Endothelial cell of umbilical vein (primary cell): ENCODE data around the gene ADD2. TPM values are rescaled to one million over a fixed set of nuclear protein-coding genes. Genes with fewer than 3 reads are reported as not detected.

Source experiments
- BruUV-seq: library from RNA; stranded (reverse); fragments of 400-500 nt; replicated peaks from 2 replicates; lab custom pipeline; 2021; lab: Mats Ljungman, UMichigan
- CTCF ChIA-PET: fragments of 300-600, 350-600 bp; sonication (Branson Sonifier 250); formaldehyde crosslinking; loops from one replicate; lab custom pipeline; 2021; ENCODE audit warnings: antibody characterized with exemption, inconsistent platforms; lab: Charles Lee
- POLR2A ChIA-PET: fragments of 300-600, 350-600 bp; sonication (Branson Sonifier 250); formaldehyde crosslinking; loops from one replicate; lab custom pipeline; 2021; ENCODE audit warnings: antibody characterized with exemption, inconsistent platforms; lab: Charles Lee
- DNase-seq: peaks from one replicate; pipeline ENCODE4 v3.0.0-alpha.2; 2011; ENCODE audit warnings: low read depth, low spot score
- FAIRE-seq: peaks from 2 replicates; lab custom pipeline; 2011; peaks lifted over from hg19 to GRCh38; lab: Jason Lieb, UNC
- H2AFZ ChIP-seq: 2 replicates; pipeline ENCODE4 v1.6.0; 2012; ENCODE audit warnings: low read depth, low read length, control low read depth, inconsistent platforms
- H3K27ac ChIP-seq: 2 replicates; pipeline ENCODE4 v1.5.1; 2011; ENCODE audit warnings: low read depth, mild to moderate bottlenecking, control low read depth, low read length, moderate library complexity; ENCODE audit not compliant: insufficient read depth
- H3K27me3 ChIP-seq, 2 experiments: 2 replicates each; pipeline versions ENCODE4 v1.6.0 to v1.6.1; 2011; ENCODE audit warnings: low read length in 2 of 2, mixed read lengths in 1 of 2; ENCODE audit not compliant: control insufficient read depth in 2 of 2, insufficient read depth in 2 of 2
- H3K36me3 ChIP-seq, 2 experiments: 2 replicates in 1 of 2; 3 replicates in 1 of 2; pipeline ENCODE4 v1.5.1; 2011; ENCODE audit warnings: low read length in 2 of 2, mild to moderate bottlenecking in 1 of 2, moderate library complexity in 1 of 2; ENCODE audit not compliant: control insufficient read depth in 2 of 2, insufficient read depth in 2 of 2; ENCODE audit errors: extremely low read depth in 1 of 2
- H3K4me1 ChIP-seq: 3 replicates; pipeline ENCODE4 v1.5.1; 2011; ENCODE audit warnings: mild to moderate bottlenecking, low read length; ENCODE audit not compliant: control insufficient read depth, insufficient read depth; ENCODE audit errors: extremely low read depth
- H3K4me2 ChIP-seq: 2 replicates; pipeline ENCODE4 v1.6.1; 2011; ENCODE audit warnings: low read length, control low read depth, mixed read lengths; ENCODE audit not compliant: insufficient read depth
- H3K4me3 ChIP-seq, 3 experiments: fragments of 200-600 bp in 1 of 3; sonication (generic), shearing (Covaris generic) in 1 of 3; replicated peaks in 1 of 3; 2 replicates each; pipeline ENCODE4 v1.5.1; 2011 to 2016; ENCODE audit warnings: control low read depth in 3 of 3, low read length in 3 of 3, mild to moderate bottlenecking in 2 of 3, inconsistent platforms in 1 of 3, low read depth in 1 of 3, moderate library complexity in 1 of 3; ENCODE audit not compliant: insufficient read depth in 1 of 3
- H3K79me2 ChIP-seq: 2 replicates; pipeline ENCODE4 v1.6.0; 2012; ENCODE audit warnings: low read length, inconsistent platforms; ENCODE audit not compliant: control insufficient read depth, insufficient read depth
- H3K9ac ChIP-seq: replicated peaks from 2 replicates; pipeline ENCODE3; 2011; ENCODE audit warnings: low read length, control low read depth; ENCODE audit not compliant: insufficient read depth; ENCODE audit errors: extremely low read depth
- H3K9me1 ChIP-seq: replicated peaks from 3 replicates; pipeline ENCODE4 v1.6.0; 2011; ENCODE audit warnings: mild to moderate bottlenecking, low read length; ENCODE audit not compliant: control insufficient read depth, insufficient read depth; ENCODE audit errors: extremely low read depth
- H3K9me3 ChIP-seq: replicated peaks from 2 replicates; pipeline ENCODE4 v1.5.1; 2012; ENCODE audit warnings: low read length, inconsistent platforms; ENCODE audit not compliant: control insufficient read depth, insufficient read depth
- H4K20me1 ChIP-seq: replicated peaks from 2 replicates; pipeline ENCODE3; 2011; ENCODE audit warnings: mild to moderate bottlenecking, low read length; ENCODE audit not compliant: control insufficient read depth, insufficient read depth; ENCODE audit errors: extremely low read depth
- FOS ChIP-seq: IDR thresholded peaks from 2 replicates; pipeline ENCODE4 v1.6.1; 2011; ENCODE audit warnings: mild to moderate bottlenecking, low read length, moderate library complexity, borderline replicate concordance; ENCODE audit not compliant: insufficient read depth
- GATA2 ChIP-seq: IDR thresholded peaks from 2 replicates; pipeline ENCODE4 v1.7.0; 2011; ENCODE audit warnings: low read depth, mild to moderate bottlenecking, moderate library complexity, mixed read lengths, low read length; ENCODE audit not compliant: insufficient read length, insufficient read depth
- MYC ChIP-seq: IDR thresholded peaks from one replicate; pipeline ENCODE4 v1.6.1; 2011; ENCODE audit warnings: mild to moderate bottlenecking, low read depth, low read length
- POLR2AphosphoS5 ChIP-seq: IDR thresholded peaks from 2 replicates; pipeline ENCODE4 v1.6.1; 2012; ENCODE audit warnings: low read depth, mild to moderate bottlenecking, control low read depth, low read length, moderate library complexity; ENCODE audit not compliant: insufficient read depth
- dilution Hi-C: fragments of 300-500 bp; cut with MboI; formaldehyde crosslinking; loops from one replicate; pipeline ENCODE4 v1.15.0; 2019; ENCODE audit warnings: low sequenced_read_pairs; ENCODE audit not compliant: extremely low pct_ligation_motif_present
- intact Hi-C: fragments of 100-400 bp; cut with micrococcal nuclease; formaldehyde crosslinking; loops from one replicate; pipeline ENCODE4 v1.10.0; 2022
- polyA plus RNA-seq, 4 experiments: library from polyadenylated mRNA; depleted of rRNA in 3 of 4; stranded (reverse) in 3 of 4; unstranded in 1 of 4; fragments of >200 nt; gene quantifications; 2 replicates each; pipeline versions ENCODE4 v1.2.1 to v1.2.3, GENCODE V29; 2011 to 2012; ENCODE audit warnings: missing spikeins in 1 of 4
- total RNA-seq: library from RNA; stranded (reverse); gene quantifications from 2 replicates; pipeline ENCODE4 v1.2.3, GENCODE V29; 2021
- TF ChIP-seq, protein P1 (sequence below): IDR thresholded peaks from 2 replicates; pipeline ENCODE4 v1.6.1; 2011; ENCODE audit not compliant: insufficient read depth, insufficient read length

Gene ADD2
- total and polyA plus RNA-seq, 2 donors (not counting 3 experiments of a cell fraction or from before 2014, with no cell fraction given) = 0.17 TPM; not detected in 1

DNA sequence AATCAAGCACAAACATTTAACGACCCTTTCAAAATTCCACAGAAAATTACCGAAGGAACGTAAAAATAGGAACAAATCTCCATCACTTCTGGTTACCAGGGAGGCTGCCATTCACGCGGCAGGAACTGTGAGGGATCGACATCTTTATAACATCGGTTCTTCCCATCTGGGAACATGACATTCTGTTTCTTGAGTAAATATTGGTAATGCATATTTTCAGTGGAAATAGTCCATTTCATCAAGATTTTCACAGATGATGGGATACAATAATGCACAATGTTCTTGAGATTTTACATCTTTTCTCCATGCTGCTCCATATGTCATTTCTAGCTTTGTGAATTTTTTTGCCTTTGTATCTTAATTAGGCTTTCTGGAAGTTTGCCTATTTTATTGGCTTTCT is 10.0 kb downstream of the ADD2 start:
- H3K9ac ChIP-seq = no peak overlapping the region
- no peaks in the 10 kb centered on the region for H3K36me3 ChIP-seq
- CTCF ChIA-PET = no interaction called here
- BruUV-seq = no TSS peak
- H3K4me2 ChIP-seq = no peak overlapping the region
- dilution Hi-C loops = no loop called here
- H3K4me3 ChIP-seq = no peak overlapping the region
- H3K27ac ChIP-seq = no peak overlapping the region
- peaks cover 10 to 11% of the 10 kb centered on the region in 2 experiments for H3K27me3 ChIP-seq
- no peaks in the 10 kb centered on the region for H3K4me1 ChIP-seq
- FAIRE-seq (no peak), DNase-seq (no peak)
- H3K9me3 ChIP-seq = no peaks in the 10 kb centered on the region
- no peak for TF ChIP-seq GATA2
- no peak for TF ChIP-seq POLR2AphosphoS5
- TF ChIP-seq MYC = no peak
- TF ChIP-seq FOS = no peak
- intact Hi-C loops = no loop called here
- H2AFZ ChIP-seq = no peak overlapping the region
- no peaks in the 10 kb centered on the region for H3K9me1 ChIP-seq
- POLR2A ChIA-PET = no interaction called here
- no peaks in the 10 kb centered on the region for H3K79me2 ChIP-seq
- no peaks in the 10 kb centered on the region for H4K20me1 ChIP-seq

DNA sequence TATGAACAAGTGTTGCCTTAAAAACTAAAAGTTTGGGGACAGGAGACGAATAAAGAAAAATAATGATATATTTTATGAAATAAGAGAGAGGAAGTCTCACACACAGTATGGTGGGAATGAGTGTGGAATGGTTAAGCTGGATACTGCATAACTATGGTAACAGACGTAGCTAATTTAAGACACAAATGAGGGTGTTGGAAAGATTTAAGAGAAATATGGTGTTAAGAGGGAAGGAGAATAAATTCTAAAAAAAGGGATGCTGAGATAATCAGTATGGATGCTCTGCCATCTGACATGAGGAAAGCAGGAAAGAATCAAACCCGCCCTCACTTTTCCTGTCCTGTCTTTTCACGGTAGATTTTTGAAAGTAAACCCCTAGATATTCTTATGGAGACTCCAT is 10.6 kb downstream of the ADD2 start:
- CTCF ChIA-PET = no interaction called here
- intact Hi-C loops = no loop called here

More for the DNA sequence above, 10.6 kb downstream of the ADD2 start:
- H4K20me1 ChIP-seq = no peaks in the 10 kb centered on the region
- no peak overlapping the region for H3K27ac ChIP-seq
- no TSS peak for BruUV-seq
- POLR2A ChIA-PET = no interaction called here
- FAIRE-seq (no peak), DNase-seq (no peak)
- no peaks in the 10 kb centered on the region for H3K79me2 ChIP-seq
- dilution Hi-C loops = no loop called here
- peaks cover 10 to 12% of the 10 kb centered on the region in 2 experiments for H3K27me3 ChIP-seq
- no peak overlapping the region for H3K9ac ChIP-seq
- no peaks in the 10 kb centered on the region for H3K9me1 ChIP-seq
- H3K4me3 ChIP-seq = no peak overlapping the region
- H3K4me1 ChIP-seq = no peaks in the 10 kb centered on the region
- no peak for TF ChIP-seq POLR2AphosphoS5
- TF ChIP-seq MYC = no peak
- TF ChIP-seq, protein P1, sequence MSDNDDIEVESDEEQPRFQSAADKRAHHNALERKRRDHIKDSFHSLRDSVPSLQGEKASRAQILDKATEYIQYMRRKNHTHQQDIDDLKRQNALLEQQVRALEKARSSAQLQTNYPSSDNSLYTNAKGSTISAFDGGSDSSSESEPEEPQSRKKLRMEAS = no peak
- no peak overlapping the region for H3K4me2 ChIP-seq
- no peaks in the 10 kb centered on the region for H3K36me3 ChIP-seq
- no peak overlapping the region for H2AFZ ChIP-seq
- no peaks in the 10 kb centered on the region for H3K9me3 ChIP-seq
